GM21381 (cell line): ENCODE results near the gene PARVB.
"Not testable (repeated sequence)": the region's sequence is repeated elsewhere in the genome, so short reads cannot be mapped to it uniquely, and the experiment has no call there.

ENCODE experiments used
- ATAC-seq: cut with Tn5 transposase; IDR thresholded peaks from one replicate; pipeline ENCODE4 v1.9.1; 2021; ENCODE audit warnings: mild to moderate bottlenecking, moderate library complexity; ENCODE audit not compliant: unreplicated experiment

Gene PARVB

DNA sequence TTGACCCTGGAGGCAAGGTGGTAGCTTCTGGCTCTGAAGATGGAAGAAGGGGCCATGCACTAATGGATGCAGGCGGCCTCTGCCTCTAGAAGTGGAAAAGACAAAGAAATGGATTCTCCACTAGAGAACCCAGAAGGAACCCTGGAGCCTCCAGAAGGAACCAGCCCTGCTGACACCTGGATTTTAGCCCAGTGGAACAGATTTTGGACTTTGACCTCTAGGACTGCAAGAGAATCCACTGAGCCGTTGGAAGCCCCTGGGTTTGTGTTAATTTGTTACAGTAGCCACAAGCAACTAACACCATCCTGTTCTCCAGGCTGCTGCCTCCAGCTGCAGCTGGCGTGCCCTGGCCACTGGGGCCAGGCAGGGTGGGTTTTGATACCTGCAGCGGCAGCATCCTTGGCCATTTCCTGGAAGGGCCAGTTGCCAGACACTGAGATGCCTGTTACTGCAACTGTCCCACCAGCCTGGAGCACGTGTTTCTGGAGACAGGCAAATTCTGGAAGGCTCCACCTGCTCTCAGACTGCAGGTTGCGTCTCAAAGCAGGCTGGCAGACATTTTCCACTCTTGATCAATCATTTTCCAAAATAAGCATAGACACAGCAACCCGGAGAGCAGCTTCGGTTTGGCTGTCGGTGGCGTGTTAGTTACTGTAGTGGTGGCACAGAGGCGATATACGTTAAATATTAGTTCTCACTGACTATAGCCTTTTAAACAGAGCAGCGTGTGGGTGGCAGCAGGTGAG, 79.8 kb downstream of the PARVB start:
- no peak for ATAC-seq

GRCh38 chr22:44107340-44107739, 83.2 kb downstream of the PARVB start:
- ATAC-seq, result no peak

GRCh38 chr22:44108076-44108475, 84.0 kb downstream of the PARVB start:
- ATAC-seq, result no peak

- no peak for ATAC-seq
These were observed 84.8 kb downstream of the PARVB start for GRCh38 chr22:44108806-44109385.

DNA sequence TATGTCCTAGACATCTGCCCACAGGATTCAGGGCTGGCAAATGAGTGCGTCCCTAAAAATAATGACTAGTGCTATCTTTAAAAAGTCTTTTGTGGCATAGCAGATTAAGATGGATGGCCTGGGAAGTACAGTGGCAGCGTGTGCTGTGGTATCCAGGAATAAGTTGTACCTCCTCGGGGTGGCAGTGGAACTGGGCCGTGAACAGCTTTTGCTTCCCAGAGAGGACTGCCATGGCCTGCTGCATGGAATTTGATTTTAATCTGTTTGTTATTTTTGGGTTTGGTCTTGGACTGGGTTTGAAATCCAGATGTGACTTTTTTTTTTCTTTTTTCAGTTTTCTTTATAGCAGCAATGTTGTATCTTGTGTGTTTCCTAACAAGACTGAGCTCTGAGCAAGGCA, 85.3 kb downstream of the PARVB start:
- no peak for ATAC-seq

GRCh38 chr22:44110656-44111055, 86.6 kb downstream of the PARVB start:
- not testable (repeated sequence) for ATAC-seq

DNA sequence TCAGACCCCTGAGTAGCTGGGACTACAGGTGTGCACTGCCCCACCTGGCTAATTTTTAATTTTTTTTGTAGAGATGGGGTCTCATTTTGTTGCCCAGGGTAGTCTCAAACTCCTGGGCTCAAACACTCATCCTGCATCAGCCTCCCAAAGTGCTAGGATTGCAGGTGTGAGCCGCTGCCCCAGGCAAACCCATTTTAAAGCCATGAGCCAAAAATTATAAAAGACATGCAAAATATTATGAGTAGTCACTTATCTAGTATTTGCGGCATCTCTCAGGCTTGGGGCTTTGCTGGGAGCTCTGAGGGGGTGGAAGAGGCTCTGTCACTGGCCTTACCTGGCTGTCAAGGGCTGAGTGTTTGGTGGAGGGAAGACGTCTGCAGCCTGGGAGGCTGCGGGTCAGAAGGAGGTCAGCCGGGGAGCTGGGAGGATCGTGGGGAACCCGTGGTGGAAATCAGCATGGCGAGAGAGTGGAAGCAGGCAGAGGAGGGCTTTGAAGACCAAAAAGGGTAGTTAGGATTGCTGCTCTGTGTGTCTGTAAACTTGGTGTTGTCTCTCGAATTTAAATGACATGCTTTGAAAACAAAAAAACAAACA, 87.6 kb downstream of the PARVB start:
- no peak for ATAC-seq

DNA sequence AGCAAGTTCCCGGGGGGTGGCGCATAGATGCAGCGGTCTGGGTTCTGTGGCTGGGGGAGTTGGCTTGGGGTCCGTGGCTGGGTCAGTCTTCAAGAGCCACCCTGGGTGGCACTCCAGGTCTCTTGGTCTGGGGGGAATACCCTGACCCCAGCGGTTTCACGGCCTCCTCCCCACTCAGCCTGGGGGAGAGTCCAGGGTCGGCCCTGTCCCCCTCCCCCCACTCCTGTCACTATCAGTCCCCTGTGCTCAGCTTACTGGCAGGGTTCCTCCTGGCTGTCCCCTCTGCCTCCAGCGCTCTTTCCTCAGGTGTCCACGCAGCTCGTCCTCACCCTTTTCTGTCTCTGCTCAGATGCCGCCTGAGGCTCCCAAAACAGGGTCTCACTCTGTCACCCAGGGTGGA, 88.1 kb downstream of the PARVB start:
- no peak for ATAC-seq

DNA sequence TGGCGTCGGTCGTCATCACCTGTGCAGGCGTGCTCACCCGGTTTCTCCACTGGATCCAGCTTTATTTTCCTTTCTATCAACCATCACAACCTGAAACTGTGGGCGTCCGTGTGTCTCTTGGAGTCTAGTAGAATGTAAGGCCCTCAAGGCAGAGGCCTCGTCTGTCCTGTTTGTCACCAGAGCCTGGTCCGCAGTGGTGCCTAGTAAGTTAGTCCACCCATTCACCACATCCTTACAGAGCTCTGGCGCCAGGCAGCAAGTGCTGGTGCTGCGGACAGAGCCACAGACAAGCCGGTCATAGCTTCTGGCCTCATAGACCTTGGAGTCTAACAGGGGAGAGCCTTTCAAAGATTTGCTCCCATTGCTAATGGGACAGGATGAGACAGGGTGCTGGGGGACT, 92.2 kb downstream of the PARVB start:
- ATAC-seq, result no peak

DNA sequence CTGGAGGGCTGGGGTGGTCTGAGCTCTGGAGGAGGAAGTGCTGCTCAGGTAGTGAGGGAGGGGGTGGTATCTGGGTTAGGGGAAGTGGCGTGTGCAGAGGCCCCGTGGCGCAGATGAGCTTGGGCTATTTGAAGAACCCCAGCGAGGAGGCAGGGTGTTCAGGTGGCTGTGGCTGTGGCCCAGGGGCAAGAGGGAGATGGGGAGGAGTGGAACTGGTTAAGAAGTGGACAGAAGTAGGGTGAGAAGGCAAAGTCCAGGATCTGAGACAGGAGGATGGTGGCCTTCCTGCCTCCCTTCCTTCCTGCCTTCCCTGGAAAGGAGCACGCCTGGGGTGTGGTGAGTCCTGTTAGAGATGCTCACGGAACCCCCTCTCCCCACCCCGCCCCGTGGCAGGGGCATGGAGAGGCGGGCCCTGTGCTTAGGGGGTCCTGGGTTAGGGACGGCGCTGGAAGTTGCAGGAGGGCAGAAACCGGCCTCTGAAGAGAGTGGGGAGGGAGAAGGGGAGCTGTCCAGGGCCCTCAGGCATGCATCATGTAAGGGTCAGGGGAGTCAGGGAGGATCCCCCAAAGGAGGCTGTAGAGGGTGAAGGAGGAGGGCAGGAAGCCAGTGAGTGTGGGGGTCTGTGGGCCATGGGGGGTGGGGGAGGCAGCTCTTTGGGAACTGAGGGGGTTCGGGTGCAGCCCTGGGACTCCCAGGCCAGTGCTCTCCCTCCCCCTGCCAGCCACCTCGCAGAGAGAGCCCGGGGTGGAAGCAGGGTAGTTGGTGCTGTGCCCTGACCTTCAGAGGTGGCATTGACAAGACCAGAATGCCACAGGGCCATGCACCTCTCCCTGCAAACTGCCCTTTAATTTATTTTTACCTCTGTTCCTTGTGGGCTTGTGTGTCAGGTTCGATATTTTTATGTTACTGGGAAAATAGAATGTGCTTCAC, 92.9 kb downstream of the PARVB start:
- ATAC-seq, result no peak

- no peak for ATAC-seq
These were observed 93.6 kb downstream of the PARVB start for GRCh38 chr22:44117746-44118145.

- no peak for ATAC-seq
These were observed 94.7 kb downstream of the PARVB start for GRCh38 chr22:44118645-44119315.

DNA sequence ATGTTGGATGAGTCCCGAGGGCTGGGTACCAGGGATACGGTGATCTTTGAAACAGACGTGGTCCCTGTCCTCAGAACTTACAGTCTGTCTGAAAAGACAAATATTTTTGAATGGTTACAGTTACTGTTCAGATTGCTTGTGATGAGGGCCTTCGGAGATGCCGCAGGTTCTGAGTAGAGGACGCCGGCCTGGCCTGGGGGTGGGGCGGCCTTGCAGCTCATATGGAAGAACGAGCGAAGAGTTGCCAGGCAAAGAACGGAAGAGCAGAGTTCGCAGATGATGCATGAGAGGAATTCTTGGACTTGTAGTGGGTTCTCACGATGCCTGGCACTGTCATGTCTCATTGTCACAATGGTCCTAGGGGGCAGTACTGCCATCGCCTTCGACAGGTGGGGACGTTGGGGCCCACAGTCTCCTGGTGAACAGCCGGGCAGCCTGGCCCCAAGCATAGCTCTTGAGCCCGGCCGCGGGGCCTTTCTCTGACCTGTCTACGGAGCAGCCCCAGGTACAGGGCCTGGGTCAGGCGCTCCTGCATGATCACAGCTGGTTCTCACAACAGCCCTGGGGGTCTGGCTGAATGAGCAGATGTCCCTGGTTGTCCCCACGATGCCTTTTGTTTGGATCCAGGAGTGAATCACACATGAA, 95.7 kb downstream of the PARVB start:
- ATAC-seq, result no peak

DNA sequence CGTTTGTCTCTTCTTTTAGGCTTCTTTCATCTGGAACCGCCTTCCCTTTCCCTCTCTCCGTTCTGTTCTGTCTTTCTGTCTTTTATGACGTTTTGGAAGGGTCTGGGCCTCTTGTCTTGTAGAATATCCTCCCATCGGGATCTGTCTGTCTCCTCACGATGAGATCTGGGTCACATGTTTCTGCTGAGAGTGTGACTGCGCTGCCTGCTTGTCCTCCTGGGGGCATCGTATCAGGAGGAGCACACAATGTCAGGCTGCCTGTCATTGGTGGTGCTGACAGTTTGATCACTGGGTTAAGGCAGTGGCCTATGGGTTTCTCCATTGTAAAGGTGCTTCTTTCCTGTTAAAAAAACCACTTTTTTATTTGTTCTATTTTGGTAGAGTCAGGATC, 96.2 kb downstream of the PARVB start:
- no peak for ATAC-seq

DNA sequence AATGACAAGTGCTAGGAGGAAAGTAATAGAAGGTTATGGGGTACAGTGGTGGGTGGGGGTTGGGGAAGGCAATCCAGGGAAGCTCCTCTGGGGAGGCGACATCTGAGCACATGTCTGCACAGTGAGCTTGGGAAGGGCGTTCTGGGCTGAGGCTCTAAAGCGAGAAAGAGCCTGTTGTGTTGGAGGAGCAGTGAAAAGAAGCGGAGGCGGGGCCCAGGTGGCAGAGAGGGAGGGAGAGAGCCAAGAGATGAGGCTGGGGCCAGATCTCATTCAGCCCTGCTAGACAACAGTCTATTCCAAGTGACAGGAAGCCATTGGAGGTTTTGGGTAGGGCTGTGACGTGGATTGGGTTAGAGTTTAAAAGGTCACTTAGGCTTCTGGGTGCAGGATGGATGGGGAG, 101.3 kb downstream of the PARVB start:
- no peak for ATAC-seq

DNA sequence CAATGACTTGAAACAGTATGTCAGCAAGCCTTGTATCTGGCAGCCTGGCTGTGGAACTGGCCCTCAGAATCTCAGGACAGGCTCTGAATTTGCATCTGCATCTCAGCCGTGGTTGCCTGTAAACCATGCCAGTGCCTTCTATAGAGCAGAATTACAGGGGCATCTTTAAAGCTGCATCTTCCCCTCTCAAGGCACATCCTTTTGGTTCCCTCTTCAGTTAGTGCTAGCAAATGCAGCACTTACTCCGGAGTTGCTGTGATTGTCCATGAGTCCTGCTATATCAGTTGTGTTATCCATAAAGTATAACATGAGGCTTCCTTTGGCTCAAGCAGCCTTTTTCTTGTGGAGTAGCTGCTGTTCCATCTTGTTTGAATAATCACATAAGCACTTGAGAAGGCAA, 102.7 kb downstream of the PARVB start:
- no peak for ATAC-seq

DNA sequence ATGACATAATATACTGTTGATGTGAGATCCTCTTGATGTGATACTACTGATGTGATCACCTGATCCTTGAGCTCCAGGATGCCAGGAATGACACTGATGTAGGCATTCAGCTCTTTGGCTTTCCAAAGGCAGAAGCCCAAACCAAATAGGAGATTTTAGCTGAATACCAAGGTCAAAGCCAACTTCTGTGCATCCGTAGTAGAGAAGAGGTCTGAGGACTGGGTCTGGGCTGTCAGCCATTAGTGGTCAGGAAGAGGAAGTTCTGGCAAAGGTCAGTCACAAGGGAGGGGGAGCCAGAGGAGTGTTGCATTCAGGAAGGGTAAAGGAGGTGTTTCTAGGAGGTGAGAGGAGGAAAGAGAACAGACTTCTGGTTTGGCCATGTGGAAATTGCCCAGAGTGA, 103.3 kb downstream of the PARVB start:
- no peak for ATAC-seq

GRCh38 chr22:44128958-44129618, 105.0 kb downstream of the PARVB start:
- ATAC-seq, result no peak

DNA sequence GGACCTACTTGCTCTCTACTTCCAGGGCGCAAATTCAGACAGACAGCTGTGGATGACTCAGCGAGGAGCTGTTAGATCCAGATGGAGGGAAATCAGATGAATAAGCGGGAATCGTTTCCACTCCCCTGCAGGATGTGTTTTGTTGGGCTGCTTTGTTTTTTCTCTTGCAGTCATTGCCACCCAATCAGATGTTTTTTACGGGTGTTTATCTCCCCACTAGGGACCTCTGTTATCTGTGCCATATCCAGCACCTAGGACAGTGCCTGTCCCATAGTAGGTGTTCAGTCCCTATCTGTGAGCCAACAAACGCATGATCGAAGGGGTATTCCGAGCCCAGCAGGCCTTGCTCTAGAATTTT, 105.5 kb downstream of the PARVB start:
- ATAC-seq, result no peak
